ENCODE measurements around the gene PIK3C2B. TPM values are rescaled to one million over a fixed set of nuclear protein-coding genes. Genes with fewer than 3 reads are reported as not detected.

The PIK3C2B gene
- total RNA-seq, 1 experiment from 2014 or later, result 0.29 TPM

- DNase-seq (ENCODE audit: low read depth), result no peak
Measured at GRCh38 chr1:204478172-204478899, 16.3 kb downstream of the PIK3C2B start.

DNA sequence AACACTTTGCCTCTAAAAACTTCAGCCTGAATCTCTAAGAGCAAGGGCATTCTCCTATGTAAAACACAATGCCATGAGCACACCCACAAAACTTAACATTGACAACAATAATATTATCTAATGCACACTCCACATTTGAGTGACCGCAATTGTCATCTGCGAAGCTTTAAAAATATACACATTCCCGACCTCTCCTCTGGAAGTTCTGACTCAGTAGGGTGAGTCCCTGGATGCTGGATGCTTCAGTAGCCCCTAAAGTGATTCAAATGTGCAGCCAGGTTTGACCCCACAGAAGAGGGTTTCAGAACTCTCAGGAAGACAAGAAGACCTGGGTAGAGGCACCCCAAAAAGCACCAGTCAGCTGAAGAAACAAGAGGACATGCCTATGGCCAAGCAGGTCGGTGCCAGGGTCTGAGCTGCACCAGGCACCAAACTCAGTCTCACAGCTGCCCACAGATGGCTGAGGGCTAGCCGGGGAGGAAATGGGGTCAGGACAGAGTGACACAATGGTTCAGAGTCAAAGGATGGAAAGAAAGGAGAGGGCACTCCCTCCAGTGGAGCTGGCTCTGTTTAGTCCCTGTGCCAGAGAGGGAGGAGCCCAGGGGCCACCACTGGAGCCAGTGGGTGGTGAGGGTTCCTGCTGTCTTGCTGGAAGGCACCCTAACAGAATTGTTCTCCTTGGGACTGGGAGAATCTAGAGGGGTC, 17.4 kb downstream of the PIK3C2B start:
- no peak for DNase-seq (ENCODE audit: low read depth)

DNA sequence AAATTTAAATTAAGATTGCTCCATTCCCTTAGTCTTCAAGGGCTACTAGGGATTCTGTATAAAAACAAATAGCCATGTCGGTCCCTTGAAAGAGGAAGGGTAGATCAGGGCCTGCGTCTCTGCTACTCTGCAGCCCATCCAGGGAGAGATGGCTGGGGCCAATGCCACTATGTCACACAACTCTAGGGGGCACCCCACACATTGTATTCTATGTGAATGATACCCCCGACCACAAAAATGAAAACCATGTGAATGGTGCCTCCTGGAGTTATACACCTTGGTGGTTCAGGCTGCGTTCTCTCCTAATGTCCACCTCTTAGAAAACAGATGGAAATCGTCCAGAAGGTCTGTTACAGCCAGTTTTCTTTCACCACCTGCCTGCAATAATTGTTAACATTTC, 18.0 kb downstream of the PIK3C2B start:
- DNase-seq (ENCODE audit: low read depth), result no peak

DNA sequence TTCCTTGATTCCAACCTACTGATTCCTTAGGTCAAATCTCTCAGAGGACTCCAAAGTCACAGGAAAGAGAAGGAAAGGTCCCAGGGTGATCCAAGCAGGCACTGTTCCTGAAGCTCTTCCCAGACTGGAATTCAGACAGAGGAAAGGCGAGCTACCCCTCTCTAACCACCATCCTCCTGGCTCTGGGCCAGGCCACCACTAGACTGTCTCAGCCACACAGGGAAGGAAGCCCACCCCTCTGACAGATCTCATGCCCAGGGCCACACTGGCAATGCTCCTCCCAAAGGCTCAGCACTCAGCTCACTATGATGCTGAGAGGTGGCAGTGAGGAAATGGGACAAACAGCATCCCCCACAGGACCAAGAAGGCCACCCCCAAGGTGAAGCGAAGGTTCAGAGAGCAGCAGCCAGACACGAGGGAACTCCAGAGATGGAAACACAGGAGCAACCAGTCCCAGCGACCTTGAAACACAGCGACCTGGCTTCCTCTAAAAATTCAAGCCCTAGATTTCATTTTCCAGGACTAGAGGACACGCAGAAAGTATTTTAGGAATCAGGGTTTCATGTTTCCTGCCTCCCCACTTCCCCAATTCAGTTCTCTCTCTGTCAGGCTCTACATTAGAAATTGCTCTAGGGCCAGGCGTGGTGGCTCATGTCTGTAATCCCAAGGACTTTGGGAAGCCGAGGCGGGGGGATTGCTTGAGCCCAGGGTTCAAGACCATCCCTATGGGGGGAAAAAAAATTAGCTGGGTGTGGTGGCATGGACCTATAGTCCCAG, 18.8 kb downstream of the PIK3C2B start:
- DNase-seq (ENCODE audit: low read depth), result no peak

- DNase-seq (ENCODE audit: low read depth), result no peak
Measured at GRCh38 chr1:204473400-204473965, 21.1 kb downstream of the PIK3C2B start.

DNA sequence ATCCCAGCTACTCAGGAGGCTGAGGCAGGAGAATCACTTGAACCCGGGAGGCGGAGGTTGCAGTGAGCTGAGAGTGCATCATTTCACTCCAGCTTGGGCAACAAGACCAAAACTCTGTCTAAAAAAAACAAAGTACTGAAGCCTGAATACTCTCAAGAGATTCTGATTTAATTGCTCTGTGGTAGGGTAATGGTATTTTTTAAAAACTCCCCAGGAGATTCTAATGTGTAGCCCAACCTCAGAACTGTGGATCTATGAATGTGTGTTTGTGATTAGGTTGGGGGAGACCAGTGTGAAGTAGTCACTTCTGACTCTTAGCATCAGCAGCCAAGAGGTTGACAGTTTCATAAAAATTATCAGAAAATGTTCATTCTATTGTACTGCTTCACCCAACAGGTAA, 21.9 kb downstream of the PIK3C2B start:
- DNase-seq (ENCODE audit: low read depth), result no peak

- no peak for DNase-seq (ENCODE audit: low read depth)
Measured at GRCh38 chr1:204471687-204472086, 22.9 kb downstream of the PIK3C2B start.

- no peak for DNase-seq (ENCODE audit: low read depth)
Measured at GRCh38 chr1:204469304-204469703, 25.3 kb downstream of the PIK3C2B start.

GRCh38 chr1:204468766-204469302, 25.8 kb downstream of the PIK3C2B start:
- no peak for DNase-seq (ENCODE audit: low read depth)

GRCh38 chr1:204468206-204468605, 26.4 kb downstream of the PIK3C2B start:
- DNase-seq (ENCODE audit: low read depth), result no peak

- DNase-seq (ENCODE audit: low read depth), result no peak
Measured at GRCh38 chr1:204466416-204467405, 27.9 kb downstream of the PIK3C2B start.

- DNase-seq (ENCODE audit: low read depth), result no peak
Measured at GRCh38 chr1:204465546-204466415, 28.8 kb downstream of the PIK3C2B start.

DNA sequence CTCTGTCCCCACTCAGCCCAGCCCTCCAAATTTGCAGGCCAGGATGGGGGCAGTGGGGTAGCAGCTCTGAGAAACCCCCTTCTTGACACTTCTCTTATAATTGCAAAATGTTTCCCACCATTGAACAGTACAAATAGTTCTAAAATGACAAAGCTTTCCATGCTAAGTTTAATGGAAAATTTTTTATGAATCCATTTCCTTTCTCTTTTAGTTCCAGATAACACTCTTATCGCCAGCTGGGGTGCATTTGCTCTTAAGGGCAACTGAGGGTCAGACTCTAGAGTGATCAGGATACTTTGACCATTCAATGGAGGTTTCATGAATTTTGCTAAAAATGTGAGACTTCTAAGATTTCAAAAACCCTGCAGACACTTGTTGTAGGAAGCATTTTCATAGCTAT, 29.9 kb downstream of the PIK3C2B start:
- no peak for DNase-seq (ENCODE audit: low read depth)

DNA sequence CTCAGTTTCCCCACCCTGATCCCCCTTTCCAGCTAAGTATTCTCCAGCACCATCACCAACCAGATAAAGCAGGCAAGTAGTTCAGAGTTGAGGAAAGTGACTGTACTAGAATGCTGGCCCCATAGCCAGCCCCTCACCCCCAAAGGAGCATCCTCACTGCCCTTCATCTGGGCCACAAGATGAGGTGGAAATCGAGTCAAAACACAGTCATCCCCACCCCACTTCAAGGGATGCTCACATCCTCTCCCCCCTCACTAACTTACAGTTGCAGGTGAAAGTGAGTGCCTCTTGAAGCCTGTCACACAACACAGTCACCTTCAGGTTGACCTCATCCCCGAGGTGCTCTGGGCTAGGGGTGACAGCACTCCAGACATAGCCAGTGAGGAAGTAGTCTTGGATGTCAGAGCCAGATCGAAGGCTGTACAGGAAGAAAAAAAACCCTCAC, 30.4 kb downstream of the PIK3C2B start:
- no peak for DNase-seq (ENCODE audit: low read depth)

DNA sequence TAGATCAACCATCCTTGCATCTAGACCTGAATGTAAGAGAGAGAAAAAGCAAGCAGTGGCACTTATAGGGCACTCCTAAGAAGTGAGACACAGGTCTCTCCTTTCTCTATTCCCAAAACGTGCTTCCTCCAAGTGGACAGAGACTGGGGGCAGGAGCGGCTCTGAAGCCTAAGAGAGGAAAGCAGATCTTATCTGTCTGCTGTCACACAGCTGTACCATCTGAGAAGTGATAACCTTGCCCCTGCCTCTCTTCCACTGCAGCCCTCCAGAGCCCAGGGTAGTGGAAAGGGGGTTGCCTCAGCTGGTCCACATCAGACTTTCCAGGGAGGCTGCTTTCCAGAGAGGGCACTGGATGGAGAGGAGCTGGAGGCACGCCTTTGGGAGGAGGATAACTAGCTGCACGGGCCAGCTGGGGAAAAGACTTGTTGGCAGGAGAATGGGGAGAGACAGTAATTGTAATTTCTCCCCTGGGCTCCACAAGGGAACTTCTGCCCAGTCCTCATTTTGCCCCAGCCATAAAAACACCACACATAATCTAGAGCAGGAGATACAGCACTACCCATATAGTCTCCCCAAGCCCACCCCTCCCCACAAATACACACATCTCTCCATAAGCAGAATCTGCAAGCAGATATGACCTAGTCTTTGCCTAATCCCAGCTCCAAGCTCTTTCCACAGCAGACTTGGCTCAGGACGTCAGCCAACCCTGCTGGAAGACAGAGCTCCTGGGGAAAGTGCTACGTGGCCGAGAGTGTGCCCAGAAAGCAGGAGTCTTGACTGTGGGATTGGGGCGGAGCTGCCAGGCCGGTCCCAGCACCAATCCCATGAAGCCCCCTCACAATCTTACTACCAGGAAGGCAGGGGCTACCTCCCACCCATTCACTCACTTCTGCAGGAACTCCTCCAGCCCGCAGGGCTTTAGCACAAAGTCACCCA, 31.2 kb downstream of the PIK3C2B start:
- DNase-seq (ENCODE audit: low read depth), result no peak

DNA sequence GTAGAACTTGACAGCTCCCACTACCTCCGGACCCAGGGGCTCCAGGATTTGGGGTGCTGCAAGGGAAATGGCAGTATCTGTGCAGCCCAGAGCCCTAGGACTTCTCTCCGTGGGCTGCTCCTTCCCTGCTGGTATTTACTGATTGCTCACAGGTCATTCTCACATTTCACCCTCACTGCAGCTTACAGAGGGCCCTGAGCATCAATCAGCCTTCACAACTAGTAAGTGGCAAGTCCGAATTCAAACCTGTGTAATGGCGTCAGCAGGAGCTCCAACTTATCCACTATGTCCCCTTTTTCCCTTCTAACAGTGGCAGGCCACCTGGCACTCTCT, 32.4 kb downstream of the PIK3C2B start:
- DNase-seq (ENCODE audit: low read depth), result no peak

DNA sequence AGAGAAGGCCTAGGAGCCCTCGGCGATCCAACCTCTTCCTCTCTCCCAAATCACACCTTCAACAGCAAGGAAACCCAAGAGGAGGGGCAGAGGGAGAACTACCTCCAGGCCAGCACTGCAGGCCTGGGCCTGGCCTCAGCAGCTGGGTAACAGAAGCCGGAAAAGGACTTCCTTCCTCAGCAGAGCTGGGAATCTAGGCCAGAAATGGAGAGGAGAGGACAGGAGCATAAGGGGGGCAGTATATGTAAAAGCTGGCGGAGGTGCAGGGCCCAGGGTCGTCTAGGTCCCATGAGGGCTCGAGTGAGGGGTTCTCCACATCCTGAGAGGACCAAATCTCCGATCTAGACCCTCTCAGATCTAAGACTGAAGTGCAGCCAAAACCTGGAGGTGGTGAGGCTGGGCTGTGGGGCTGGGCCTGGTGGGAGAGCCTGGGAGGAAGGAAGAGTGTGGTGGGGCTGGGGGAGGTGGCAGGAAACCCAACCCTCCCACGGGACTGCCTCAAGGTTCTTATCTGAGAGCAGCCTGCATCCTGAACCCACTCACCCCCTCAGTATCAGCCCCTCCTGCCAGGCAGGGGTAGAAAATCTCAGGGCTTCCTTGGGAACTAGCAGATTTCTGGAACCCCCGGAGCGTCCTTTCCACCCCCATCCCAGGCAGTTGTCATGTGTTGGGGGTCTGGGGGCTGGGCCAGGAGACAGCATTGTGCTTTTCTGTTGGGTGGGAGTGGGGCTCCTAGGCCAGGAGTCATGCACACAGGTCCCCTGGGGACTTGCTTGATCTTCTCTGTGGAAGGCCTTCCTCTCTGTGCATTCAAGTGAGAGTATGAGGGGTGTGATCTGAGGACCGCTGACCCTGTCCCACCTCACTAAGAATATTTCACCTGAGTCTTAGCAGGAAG, 33.0 kb downstream of the PIK3C2B start:
- DNase-seq (ENCODE audit: low read depth), result no peak

Data from LHCN-M2 (cell line).